Suprapubic skin (tissue), 4 donors: ENCODE data around the gene PCNX4.

Experiments
- CTCF ChIP-seq, 2 donors: fragments of 200-600 bp in 1 of 2; fragments of 450-650 bp in 1 of 2; sonication (generic) in 1 of 2; IDR thresholded peaks; one replicate each; pipeline ENCODE4 v1.5.1; 2016 to 2019; ENCODE audit warnings: antibody characterized with exemption in 2 of 2, mild to moderate bottlenecking in 1 of 2, moderate library complexity in 1 of 2
- EP300 ChIP-seq: sonication (generic); formaldehyde crosslinking; IDR thresholded peaks from one replicate; pipeline ENCODE4 v1.6.1; 2017; ENCODE audit warnings: antibody characterized with exemption
- POLR2A ChIP-seq, 2 donors: fragments of 450-650 bp; IDR thresholded peaks; one replicate each; pipeline ENCODE4 v1.6.1; 2017; ENCODE audit warnings: antibody characterized with exemption in 2 of 2, mild to moderate bottlenecking in 2 of 2, moderate library complexity in 2 of 2
- POLR2AphosphoS5 ChIP-seq, 3 donors: sonication (generic); formaldehyde crosslinking; IDR thresholded peaks; one replicate each; pipeline ENCODE4 v1.6.1; 2017; ENCODE audit warnings: antibody characterized with exemption in 3 of 3

GRCh38 chr14:60114881-60115280 is 23.2 kb downstream of the PCNX4 start:
- TF ChIP-seq CTCF (IDR thresholded peaks at IDR 0.05) (no peak), POLR2AphosphoS5 (IDR thresholded peaks at IDR 0.05) (no peak), POLR2A (IDR thresholded peaks at IDR 0.05) (no peak), EP300 (no peak)
